IMR-90 (cell line): Measurements from ENCODE around the gene FSIP1. TPM values are rescaled to one million over a fixed set of nuclear protein-coding genes. Genes with fewer than 3 reads are reported as not detected.
A peak's percentile ranks its signal among the peaks of the same experiment; 100 is the strongest.

Experiments used
- ATAC-seq: fragments of 200-7000 bp; cut with Tn5 transposase; 2 replicates; pipeline ENCODE4 v1.9.1; 2020; ENCODE audit warnings: low read depth, mild to moderate bottlenecking, moderate library complexity
- BruUV-seq: library from RNA; stranded (reverse); fragments of 400-500 nt; replicated peaks from 2 replicates; lab custom pipeline; 2021; lab: Mats Ljungman, UMichigan
- CTCF ChIA-PET: fragments of 300-600 bp; formaldehyde crosslinking; extraction: SDS; loops from one replicate; lab custom pipeline; 2021; ENCODE audit warnings: antibody characterized with exemption; lab: Yijun Ruan, JAX
- POLR2A ChIA-PET: fragments of 300-600 bp; sonication (Branson Sonifier 250); formaldehyde crosslinking; loops from one replicate; lab custom pipeline; 2022; ENCODE audit warnings: antibody characterized with exemption; ENCODE audit not compliant: unreplicated experiment; lab: Charles Lee
- DNase-seq: peaks from one replicate; pipeline ENCODE4 v3.0.0; 2013
- H2AFZ ChIP-seq: replicated peaks from 2 replicates; pipeline ENCODE3; 2013; ENCODE audit warnings: low read length, mild to moderate bottlenecking; ENCODE audit not compliant: poor library complexity
- H2AK5ac ChIP-seq: 2 replicates; pipeline ENCODE4 v1.6.1; 2013; ENCODE audit warnings: low read depth, low read length, inconsistent platforms
- H2AK9ac ChIP-seq: replicated peaks from 2 replicates; pipeline ENCODE3; 2013; ENCODE audit warnings: mild to moderate bottlenecking, low read depth, low read length, moderate library complexity; ENCODE audit not compliant: poor library complexity
- H2BK120ac ChIP-seq: 2 replicates; pipeline ENCODE4 v1.6.1; 2013; ENCODE audit warnings: low read depth, low read length, inconsistent platforms
- H2BK15ac ChIP-seq: 3 replicates; pipeline ENCODE4 v1.6.1; 2013; ENCODE audit warnings: low read depth, low read length, inconsistent platforms
- H2BK20ac ChIP-seq: 2 replicates; pipeline ENCODE4 v1.6.1; 2013; ENCODE audit warnings: low read depth, mild to moderate bottlenecking, inconsistent platforms, low read length, moderate library complexity
- H2BK5ac ChIP-seq: 2 replicates; pipeline ENCODE4 v1.6.1; 2013; ENCODE audit warnings: mild to moderate bottlenecking, low read depth, low read length, inconsistent platforms; ENCODE audit not compliant: poor library complexity, severe bottlenecking
- H3K14ac ChIP-seq: replicated peaks from 2 replicates; pipeline ENCODE4 v1.6.1; 2013; ENCODE audit warnings: low read depth, low read length, inconsistent platforms
- H3K18ac ChIP-seq: 2 replicates; pipeline ENCODE4 v1.6.1; 2013; ENCODE audit warnings: low read depth, low read length, control low read depth
- H3K23ac ChIP-seq: 2 replicates; pipeline ENCODE4 v1.6.1; 2013; ENCODE audit warnings: low read depth, low read length, inconsistent platforms
- H3K27ac ChIP-seq: 2 replicates; pipeline ENCODE4 v1.5.1; 2013; ENCODE audit warnings: mild to moderate bottlenecking, control low read depth, low read length; ENCODE audit not compliant: insufficient read depth
- H3K27me3 ChIP-seq: 2 replicates; pipeline ENCODE4 v1.6.1; 2013; ENCODE audit warnings: low read length; ENCODE audit not compliant: control insufficient read depth, insufficient read depth
- H3K36me3 ChIP-seq: 2 replicates; pipeline ENCODE4 v1.6.1; 2013; ENCODE audit warnings: low read length, mixed read lengths; ENCODE audit not compliant: control insufficient read depth, insufficient read depth
- H3K4ac ChIP-seq: 2 replicates; pipeline ENCODE4 v1.6.1; 2013; ENCODE audit warnings: low read depth, low read length, inconsistent platforms
- H3K4me1 ChIP-seq: 2 replicates; pipeline ENCODE4 v1.6.1; 2013; ENCODE audit warnings: low read length, mixed read lengths; ENCODE audit not compliant: control insufficient read depth, insufficient read depth
- H3K4me2 ChIP-seq: 2 replicates; pipeline ENCODE4 v1.6.1; 2013; ENCODE audit warnings: low read depth, mild to moderate bottlenecking, control low read depth, low read length, moderate library complexity
- H3K4me3 ChIP-seq: 2 replicates; pipeline ENCODE4 v1.5.1; 2013; ENCODE audit warnings: low read depth, mild to moderate bottlenecking, control low read depth, low read length, moderate library complexity; ENCODE audit not compliant: insufficient read depth
- H3K56ac ChIP-seq: 2 replicates; pipeline ENCODE4 v1.6.1; 2013; ENCODE audit warnings: low read length, inconsistent platforms; ENCODE audit not compliant: insufficient read depth; ENCODE audit errors: extremely low read depth
- H3K79me1 ChIP-seq, 2 experiments: 2 replicates each; pipeline ENCODE4 v1.6.1; 2013; ENCODE audit warnings: low read length in 2 of 2, inconsistent platforms in 1 of 2, low read depth in 1 of 2
- H3K9ac ChIP-seq: 2 replicates; pipeline ENCODE4 v1.6.1; 2013; ENCODE audit warnings: low read depth, low read length, control low read depth
- H3K9me1 ChIP-seq: 2 replicates; pipeline ENCODE4 v1.6.1; 2013; ENCODE audit warnings: low read length, inconsistent platforms; ENCODE audit not compliant: insufficient read depth
- H3K9me3 ChIP-seq: 2 replicates; pipeline ENCODE4 v1.6.1; 2013; ENCODE audit warnings: low read length; ENCODE audit not compliant: control insufficient read depth, insufficient read depth
- H4K20me1 ChIP-seq: 2 replicates; pipeline ENCODE4 v1.6.1; 2013; ENCODE audit warnings: low read length, inconsistent platforms; ENCODE audit not compliant: insufficient read depth
- H4K5ac ChIP-seq: 2 replicates; pipeline ENCODE4 v1.6.1; 2013; ENCODE audit warnings: mild to moderate bottlenecking, low read depth, low read length, control low read depth
- H4K8ac ChIP-seq, 2 experiments: 2 replicates each; pipeline ENCODE4 v1.6.1; 2013; ENCODE audit warnings: low read depth in 2 of 2, low read length in 2 of 2, control low read depth in 1 of 2, inconsistent platforms in 1 of 2
- H4K91ac ChIP-seq: 2 replicates; pipeline ENCODE4 v1.6.1; 2013; ENCODE audit warnings: low read depth, low read length, inconsistent platforms; ENCODE audit not compliant: insufficient read depth
- BHLHE40 ChIP-seq: fragments of 150-350 bp; IDR thresholded peaks from 2 replicates; pipeline ENCODE4 v1.6.1; 2016; ENCODE audit warnings: mild to moderate bottlenecking, low read depth, low read length
- CEBPB ChIP-seq: IDR thresholded peaks from 2 replicates; pipeline ENCODE4 v1.6.1; 2012; ENCODE audit warnings: low read depth, low read length, improper control_type of control experiment
- CHD1 ChIP-seq: IDR thresholded peaks from 2 replicates; pipeline ENCODE4 v1.6.1; 2012; ENCODE audit warnings: low read depth, low read length, improper control_type of control experiment
- CTCF ChIP-seq: conservative IDR thresholded peaks from 2 replicates; pipeline ENCODE4 v1.5.1; 2012; ENCODE audit warnings: mild to moderate bottlenecking, low read depth, low read length, improper control_type of control experiment
- ELK1 ChIP-seq: fragments of 150-350 bp; IDR thresholded peaks from 2 replicates; pipeline ENCODE4 v1.6.1; 2016; ENCODE audit warnings: low read depth, mild to moderate bottlenecking, low read length, moderate library complexity, borderline replicate concordance
- FOS ChIP-seq: fragments of 150-350 bp; IDR thresholded peaks from 2 replicates; pipeline ENCODE4 v1.6.1; 2016; ENCODE audit warnings: low read depth, low read length
- MAFK ChIP-seq: IDR thresholded peaks from 2 replicates; pipeline ENCODE4 v1.6.1; 2012; ENCODE audit warnings: low read depth, low read length, improper control_type of control experiment
- MAZ ChIP-seq: IDR thresholded peaks from 2 replicates; pipeline ENCODE4 v1.6.1; 2012; ENCODE audit warnings: low read depth, mild to moderate bottlenecking, low read length, improper control_type of control experiment, moderate library complexity, borderline replicate concordance
- MXI1 ChIP-seq: IDR thresholded peaks from 2 replicates; pipeline ENCODE4 v1.6.1; 2012; ENCODE audit warnings: low read depth, mild to moderate bottlenecking, low read length, moderate library complexity, borderline replicate concordance
- NFE2L2 ChIP-seq: fragments of 150-350 bp; IDR thresholded peaks from 2 replicates; pipeline ENCODE4 v1.6.1; 2016; ENCODE audit warnings: low read depth, mild to moderate bottlenecking, low read length
- POLR2A ChIP-seq: IDR thresholded peaks from 2 replicates; pipeline ENCODE4 v1.6.1; 2012; ENCODE audit warnings: mild to moderate bottlenecking, low read depth, low read length
- RAD21 ChIP-seq: IDR thresholded peaks from 2 replicates; pipeline ENCODE4 v1.6.1; 2012; ENCODE audit warnings: low read length, improper control_type of control experiment
- RCOR1 ChIP-seq: IDR thresholded peaks from 2 replicates; pipeline ENCODE4 v1.6.1; 2012; ENCODE audit warnings: mild to moderate bottlenecking, low read length, improper control_type of control experiment; ENCODE audit not compliant: insufficient replicate concordance
- RFX5 ChIP-seq: IDR thresholded peaks from 2 replicates; pipeline ENCODE4 v1.8.0; 2012; ENCODE audit warnings: low read depth, mild to moderate bottlenecking, low read length, moderate library complexity
- SMC3 ChIP-seq: fragments of 150-350 bp; IDR thresholded peaks from 2 replicates; pipeline ENCODE4 v1.6.1; 2016; ENCODE audit warnings: low read depth, mild to moderate bottlenecking, antibody characterized with exemption, low read length, moderate library complexity
- USF2 ChIP-seq: fragments of 150-350 bp; IDR thresholded peaks from 2 replicates; pipeline ENCODE4 v1.6.1; 2017; ENCODE audit warnings: mild to moderate bottlenecking, antibody characterized with exemption, low read length, low read depth
- WGBS, 2 experiments: methylation state at CpG; one replicate each; pipeline versions ENCODE4 v1.1.5 to v1.1.7; 2013; ENCODE audit warnings: missing lambda C conversion rate in 2 of 2; ENCODE audit not compliant: insufficient read length in 1 of 2; ENCODE audit errors: extremely low coverage in 2 of 2; 5-methylcytosine and 5-hydroxymethylcytosine counted together
- dilution Hi-C: fragments of 300-500 bp; cut with HindIII; formaldehyde crosslinking; loops from one replicate; pipeline ENCODE4 v1.14.3; 2018; ENCODE audit warnings: low sequenced_read_pairs; ENCODE audit not compliant: unreplicated experiment
- in situ Hi-C: fragments of 300-500 bp; cut with MboI; formaldehyde crosslinking; loops from 3 replicates; pipeline ENCODE4 v1.14.3; 2019; ENCODE audit warnings: low sequenced_read_pairs, inconsistent platforms, mixed read lengths
- intact Hi-C: fragments of 100-400 bp; cut with micrococcal nuclease; formaldehyde crosslinking; loops from 2 replicates; pipeline ENCODE4 v1.10.0; 2022
- polyA plus RNA-seq, 3 experiments: library from polyadenylated mRNA; depleted of rRNA; stranded (reverse); fragments of >200 nt; gene quantifications; 2 replicates each; pipeline ENCODE4 v1.2.3, GENCODE V29; 2012; ENCODE audit warnings: low replicate concordance in 1 of 3
- total RNA-seq: library from RNA; depleted of rRNA; stranded (reverse); fragments of >200 nt; gene quantifications from 2 replicates; pipeline ENCODE4 v1.2.3, GENCODE V29; 2012

FSIP1 gene
- total and polyA plus RNA-seq, 2 of the 4 experiments (the other 2 are of a cell fraction), result 0.10 to 0.18 TPM

- H3K4me2 ChIP-seq, result no peak overlapping the region
- H4K8ac ChIP-seq, result peak overlapping the region in 1 of 2 experiments; percentile 24; a peak in 1 of 4 replicates
- H2AK9ac ChIP-seq, result no peak overlapping the region
- ATAC-seq (no peak), DNase-seq (no peak)
- POLR2A ChIA-PET, result no interaction called here
- H3K36me3 ChIP-seq, result peaks cover 5% of the 10 kb centered on the region
- dilution Hi-C loops, result no loop called here
- H3K4me3 ChIP-seq, result no peak overlapping the region
- H3K4ac ChIP-seq, result no peak overlapping the region
- no peak overlapping the region for H2BK5ac ChIP-seq
- peaks cover 5% of the 10 kb centered on the region; the same call in 1 of the 2 replicates for H3K4me1 ChIP-seq
- peaks cover 38% of the 10 kb centered on the region for H4K20me1 ChIP-seq
- H4K91ac ChIP-seq, result no peak overlapping the region
- CTCF ChIA-PET, result no interaction called here
- H2BK15ac ChIP-seq, result no peak overlapping the region
- H2BK120ac ChIP-seq, result no peak overlapping the region
- H3K27ac ChIP-seq, result no peak overlapping the region
- peaks cover 9% of the 10 kb centered on the region for H3K9me1 ChIP-seq
- no TSS peak for BruUV-seq
- H3K18ac ChIP-seq, result 0 out of 2 replicates have a peak overlapping the region, but pooled peaks have one; percentile 43
- no peak overlapping the region for H3K23ac ChIP-seq
- in situ Hi-C loops, result no loop called here
- 0 out of 2 replicates have a peak overlapping the region, but pooled peaks have one; percentile 46 for H4K5ac ChIP-seq
- intact Hi-C loops, result no loop called here
- no peak overlapping the region for H2AK5ac ChIP-seq
- no peak overlapping the region for H3K56ac ChIP-seq
- H3K9me3 ChIP-seq, result no peaks in the 10 kb centered on the region
- H3K79me1 ChIP-seq, result peaks cover 36 to 84% of the 10 kb centered on the region in 2 experiments
- no CpG with 5 or more reads among the region's 3 CpGs for WGBS, 2 experiments
- H3K9ac ChIP-seq, result no peak overlapping the region
- no peaks in the 10 kb centered on the region for H3K27me3 ChIP-seq
- H2AFZ ChIP-seq, result no peak overlapping the region
- TF ChIP-seq MXI1 (no peak), ELK1 (no peak), CEBPB (no peak), SMC3 (no peak), MAZ (no peak), RAD21 (no peak), NFE2L2 (no peak), FOS (no peak), MAFK (no peak), RFX5 (no peak), RCOR1 (no peak), USF2 (no peak), CHD1 (no peak), CTCF (no peak), POLR2A (no peak), BHLHE40 (no peak)
- no peak overlapping the region for H2BK20ac ChIP-seq
- no peak overlapping the region for H3K14ac ChIP-seq
Measured at GRCh38 chr15:39808909-39809308, 26.3 kb upstream of the FSIP1 start.
